Measurements from ENCODE around the gene ESR1.

DNA sequence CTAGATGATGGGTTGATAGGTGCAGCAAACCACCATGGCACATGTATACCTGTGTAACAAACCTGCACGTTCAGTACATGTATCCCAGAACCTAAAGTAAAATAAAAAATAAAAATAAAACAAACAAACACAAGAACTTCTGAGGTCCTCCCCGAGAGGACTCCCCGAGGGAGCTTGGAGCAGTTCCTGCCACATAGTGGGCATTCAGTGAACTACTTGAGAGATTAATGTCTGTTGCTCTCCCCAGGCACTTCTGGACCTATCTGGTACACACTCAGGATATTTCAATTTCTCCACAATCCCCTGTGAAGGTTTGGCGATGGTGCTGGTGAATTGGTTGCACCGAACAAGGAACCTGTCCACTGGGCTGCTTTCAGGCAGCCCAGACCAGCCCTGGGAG lies 311.2 kb downstream of the ESR1 start:
- no peak for TF ChIP-seq EZH2phosphoT487 (IDR thresholded peaks at IDR 0.05; ENCODE audit: insufficient read depth, low read depth)
- no peak for TF ChIP-seq EZH2 (IDR thresholded peaks at IDR 0.05; ENCODE audit: insufficient read depth, poor library complexity, severe bottlenecking)
